NCI-H2196 treated with DMSO at 0.1 percent for 48 hours (cell line): ENCODE results near the gene CNDP2.
"Not testable (repeated sequence)": the region's sequence is repeated elsewhere in the genome, so short reads cannot be mapped to it uniquely, and the experiment has no call there.

Experiments used
- DNase-seq: peaks from one replicate; lab custom pipeline; 2025; ENCODE audit not compliant: unreplicated experiment; lab: John Stamatoyannopoulos, UW

CNDP2 gene

DNA sequence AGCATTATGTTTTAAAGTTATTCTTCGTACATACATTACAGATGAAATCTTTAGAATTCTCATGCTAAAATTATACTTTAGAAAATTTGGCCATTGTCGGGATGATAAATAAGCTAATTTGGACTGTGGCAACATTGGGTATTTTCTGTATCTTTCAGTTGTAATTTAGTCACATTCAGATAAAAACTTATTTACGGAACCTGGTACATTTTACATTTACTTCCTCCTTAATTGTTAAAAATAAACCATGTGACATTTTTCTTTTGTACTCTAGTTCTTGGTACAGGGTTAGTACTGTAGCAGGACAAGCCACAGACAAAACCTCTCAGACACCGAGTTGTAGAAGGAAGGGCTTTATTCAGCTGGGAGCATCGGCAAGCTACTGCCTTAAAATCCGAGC is 4.2 kb downstream of the CNDP2 start:
- no peak for DNase-seq

DNA sequence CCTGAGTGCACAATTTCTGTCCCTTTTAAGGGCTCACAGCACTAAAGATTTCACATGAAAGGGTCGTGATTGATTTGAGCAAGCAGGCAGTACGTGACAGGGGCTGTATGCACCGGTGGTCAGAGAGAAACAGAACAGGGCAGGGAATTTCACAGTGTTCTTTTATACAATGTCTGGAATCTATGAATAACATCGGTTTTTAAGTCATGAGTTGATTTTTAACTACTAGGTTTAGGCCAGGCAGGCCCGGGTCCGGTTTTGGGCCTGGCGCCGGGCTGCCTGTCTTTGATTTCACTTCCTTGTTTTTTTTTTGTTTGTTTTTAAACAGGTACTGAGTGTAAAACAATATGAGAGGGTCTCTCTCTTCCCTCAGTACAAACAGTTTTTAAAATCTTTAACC is 4.6 kb downstream of the CNDP2 start:
- not testable (repeated sequence) for DNase-seq

DNA sequence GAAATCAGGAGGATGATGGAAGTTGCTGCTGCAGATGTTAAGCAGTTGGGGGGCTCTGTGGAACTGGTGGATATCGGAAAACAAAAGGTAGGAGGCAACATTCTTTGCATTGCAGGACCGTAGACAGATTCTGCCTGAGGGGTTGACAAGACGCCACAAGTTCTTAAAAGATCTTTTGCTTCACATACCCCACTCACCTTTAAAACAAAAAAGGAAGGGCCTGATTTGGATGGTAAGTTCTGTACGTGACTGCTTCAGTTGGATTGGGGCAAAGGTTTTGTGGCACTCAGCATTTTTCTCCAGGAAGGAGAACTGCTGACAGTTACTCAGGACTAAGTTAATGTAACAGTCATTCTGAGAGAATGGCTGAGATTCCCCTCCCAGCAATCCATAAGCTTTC is 5.2 kb downstream of the CNDP2 start:
- DNase-seq = no peak

DNA sequence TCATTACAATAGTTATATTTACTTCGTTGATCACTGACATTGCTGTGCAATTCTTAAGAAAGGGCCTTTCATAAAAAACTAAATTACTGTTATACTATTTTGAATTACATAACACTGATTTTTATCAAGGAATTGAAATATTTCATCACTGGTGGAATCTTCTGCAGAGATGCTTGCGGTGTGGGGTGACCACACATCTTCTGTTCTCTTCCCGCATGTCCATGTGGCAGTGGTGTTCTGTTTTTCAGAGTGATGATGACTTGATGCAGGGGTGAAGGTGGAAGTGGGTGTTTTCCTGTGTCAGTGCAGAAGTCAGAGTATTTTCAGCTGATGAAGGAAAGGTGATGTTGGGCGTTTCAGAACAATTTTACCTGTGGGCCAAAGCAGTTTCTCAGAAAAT is 7.0 kb downstream of the CNDP2 start:
- no peak for DNase-seq

DNA sequence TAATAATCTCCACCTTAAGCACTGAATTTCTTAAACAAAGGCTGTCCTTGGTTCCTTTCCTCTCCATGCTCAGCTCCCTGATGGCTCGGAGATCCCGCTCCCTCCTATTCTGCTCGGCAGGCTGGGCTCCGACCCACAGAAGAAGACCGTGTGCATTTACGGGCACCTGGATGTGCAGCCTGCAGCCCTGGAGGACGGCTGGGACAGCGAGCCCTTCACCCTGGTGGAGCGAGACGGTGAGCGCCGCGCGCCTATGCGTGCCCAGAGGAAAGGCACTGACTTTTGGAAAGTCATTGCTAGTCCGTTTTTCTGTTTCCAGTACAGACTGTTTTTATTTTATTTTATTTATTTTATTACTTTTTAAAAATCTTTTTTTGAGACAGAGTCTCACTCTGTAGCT is 9.6 kb downstream of the CNDP2 start:
- DNase-seq = no peak

DNA sequence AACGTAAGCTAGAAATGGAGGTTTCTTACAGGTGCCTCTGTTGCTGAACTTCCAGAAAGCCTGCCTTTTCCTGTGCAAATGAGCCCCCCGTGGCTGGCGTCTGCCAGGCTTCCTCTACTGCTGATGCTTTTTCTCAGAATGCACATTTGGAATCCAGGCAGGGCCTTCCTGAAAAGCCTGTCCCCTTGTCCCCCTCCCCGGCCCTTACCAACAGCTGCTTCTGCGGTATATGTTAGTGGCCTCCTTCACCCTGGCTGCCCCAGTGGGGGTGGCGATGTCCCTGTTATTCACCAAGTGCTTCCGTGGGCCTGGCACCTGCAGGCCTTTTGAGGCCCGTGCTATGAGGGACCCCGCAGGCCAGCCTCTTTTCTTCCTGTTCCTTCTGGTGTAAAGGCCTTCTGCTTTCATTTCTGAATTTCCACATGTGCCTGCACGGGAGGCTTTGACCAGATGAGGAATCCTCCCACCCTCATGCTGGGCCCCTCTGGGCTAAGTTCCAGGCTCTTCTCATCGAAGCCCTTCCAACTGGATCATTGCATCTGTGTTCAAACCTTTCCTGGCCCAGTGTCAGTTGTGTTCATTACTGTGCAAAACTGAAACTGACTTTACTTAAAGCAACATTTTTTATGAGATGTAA is 10.4 kb downstream of the CNDP2 start:
- no peak for DNase-seq

DNA sequence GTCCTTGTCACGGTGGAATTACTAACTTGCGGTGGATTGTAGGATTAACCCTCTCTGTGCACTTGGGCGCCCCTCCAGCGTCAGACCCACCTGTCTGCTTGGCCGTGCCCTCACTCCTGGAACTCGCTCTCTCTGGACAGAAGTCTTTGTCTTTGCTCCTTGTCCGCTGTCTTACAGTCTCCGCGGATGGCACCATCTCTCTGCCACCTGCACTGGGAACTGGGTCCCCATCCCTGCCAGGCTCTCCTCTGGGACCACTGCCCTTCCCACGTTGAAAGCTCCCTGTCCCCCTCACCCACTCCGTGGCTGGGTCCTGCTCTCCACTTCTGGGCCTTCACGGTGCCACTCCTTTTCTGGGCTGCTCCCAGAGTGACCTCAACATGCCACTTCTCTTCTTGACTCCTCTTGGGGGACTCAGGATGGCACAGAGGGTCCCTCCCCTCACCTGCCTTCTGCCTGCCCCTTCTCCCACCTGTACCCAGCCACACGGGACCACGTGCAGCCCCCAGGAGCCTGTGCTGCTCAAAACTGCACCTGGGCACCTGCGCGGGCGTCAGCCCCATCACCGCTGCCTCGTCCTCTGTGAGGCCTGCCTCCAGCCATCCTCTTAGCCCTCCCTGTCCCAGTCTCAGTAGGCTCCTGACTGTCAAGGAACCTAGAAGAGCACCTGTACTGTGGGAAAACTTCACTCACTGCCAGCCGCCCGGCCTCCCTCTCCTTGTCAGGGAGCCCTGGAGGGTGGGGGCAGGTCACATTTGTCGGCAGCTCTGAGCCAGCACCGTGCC is 11.1 kb downstream of the CNDP2 start:
- no peak for DNase-seq

DNA sequence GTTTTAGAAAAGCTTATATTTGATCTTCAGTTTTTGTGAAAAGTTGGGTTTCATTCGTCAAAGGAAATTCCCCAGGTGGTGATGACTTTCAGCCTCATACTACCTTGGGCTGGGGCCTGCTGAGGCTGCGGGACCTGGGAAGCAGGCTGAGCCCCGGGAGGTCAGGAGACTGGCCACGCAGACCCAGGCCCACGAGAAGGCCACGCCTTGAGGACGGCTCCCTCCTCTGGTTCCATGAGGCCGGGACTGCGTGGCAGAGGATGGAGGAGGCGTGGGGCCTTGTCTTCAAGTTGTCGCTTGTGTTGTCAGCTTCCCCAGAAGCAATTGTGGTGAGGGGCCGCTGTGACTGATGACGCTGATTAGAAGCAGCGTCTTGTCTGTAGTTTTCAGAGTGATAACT is 11.8 kb downstream of the CNDP2 start:
- no peak for DNase-seq

DNA sequence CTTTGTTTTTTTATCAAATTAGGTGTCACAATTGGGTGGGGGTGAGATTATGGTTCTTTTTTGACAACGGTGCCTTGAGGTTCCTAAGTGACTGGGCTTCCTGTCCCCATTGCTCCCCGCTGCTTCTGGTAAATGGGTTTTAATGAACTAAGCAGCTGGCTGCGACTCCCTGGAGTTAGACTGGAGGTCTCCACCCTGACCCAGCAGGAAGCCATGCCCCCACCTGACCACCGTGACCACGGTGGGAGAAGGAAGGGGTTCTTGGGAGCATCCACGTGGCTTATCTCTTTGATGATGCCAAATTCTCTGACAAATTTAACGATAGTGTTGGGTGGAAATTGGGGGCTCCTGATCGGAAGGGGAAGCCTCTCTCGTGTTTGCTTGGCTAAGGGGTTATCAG is 12.2 kb downstream of the CNDP2 start:
- DNase-seq = no peak

DNA sequence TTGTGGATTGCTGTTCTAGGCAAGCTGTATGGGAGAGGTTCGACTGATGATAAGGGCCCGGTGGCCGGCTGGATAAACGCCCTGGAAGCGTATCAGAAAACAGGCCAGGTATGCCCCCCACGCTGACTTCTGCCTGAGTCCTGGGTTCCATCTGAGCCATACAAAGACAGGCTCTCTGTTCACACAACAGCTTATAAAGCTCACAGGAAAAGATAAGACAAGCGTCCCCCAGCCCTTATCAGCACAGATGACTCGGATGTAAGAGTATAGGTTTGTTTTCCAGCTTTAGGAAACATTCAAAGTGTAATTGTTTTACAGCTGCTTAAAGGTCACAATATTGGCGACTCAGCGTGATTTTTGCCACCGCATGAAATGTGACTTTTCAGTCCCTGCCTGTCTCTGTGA is 12.7 kb downstream of the CNDP2 start:
- no peak for DNase-seq

DNA sequence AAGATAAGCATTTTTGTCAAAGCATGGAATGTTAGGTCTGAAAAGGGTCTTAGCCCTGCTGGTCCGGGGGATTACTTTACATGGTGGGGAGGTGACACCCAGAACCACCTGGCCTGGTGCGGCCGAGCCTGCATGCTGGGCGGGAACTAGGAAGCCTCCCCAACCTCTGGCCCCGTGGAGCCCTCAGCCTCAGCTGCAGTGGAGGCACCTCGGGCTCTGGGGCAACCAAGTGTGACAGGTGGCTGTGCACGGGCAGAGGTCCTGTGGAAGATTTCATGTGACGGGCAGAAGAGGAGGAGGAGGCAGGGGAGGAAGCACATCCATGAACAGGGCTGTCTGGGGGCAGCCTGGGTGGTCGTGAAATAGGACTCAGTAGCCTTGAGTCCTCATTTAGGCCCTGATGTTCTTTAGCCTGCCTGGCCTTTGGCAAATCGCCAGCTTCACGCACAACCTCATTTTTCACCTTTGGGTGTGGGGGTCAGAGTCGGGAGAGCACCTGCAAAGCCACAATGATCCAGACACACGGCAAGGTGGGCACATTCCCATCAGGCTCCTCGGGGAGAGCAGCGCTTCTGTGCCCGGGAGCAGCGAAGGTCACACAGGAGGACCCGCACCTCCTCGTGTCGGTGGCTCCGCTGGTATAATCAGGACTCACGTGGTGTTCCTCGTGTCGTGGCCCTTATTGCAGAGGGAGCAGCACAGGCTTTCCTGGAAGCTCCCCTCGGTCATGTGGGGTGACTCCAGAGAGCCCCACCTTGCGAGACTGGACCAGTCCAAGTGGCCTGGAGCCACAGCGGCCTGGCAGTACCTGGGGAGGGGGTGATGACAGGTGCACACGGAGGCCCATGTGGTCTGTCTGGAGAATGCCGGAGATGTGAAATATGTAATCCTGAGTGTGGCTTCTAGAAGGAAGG is 13.9 kb downstream of the CNDP2 start:
- no peak for DNase-seq

DNA sequence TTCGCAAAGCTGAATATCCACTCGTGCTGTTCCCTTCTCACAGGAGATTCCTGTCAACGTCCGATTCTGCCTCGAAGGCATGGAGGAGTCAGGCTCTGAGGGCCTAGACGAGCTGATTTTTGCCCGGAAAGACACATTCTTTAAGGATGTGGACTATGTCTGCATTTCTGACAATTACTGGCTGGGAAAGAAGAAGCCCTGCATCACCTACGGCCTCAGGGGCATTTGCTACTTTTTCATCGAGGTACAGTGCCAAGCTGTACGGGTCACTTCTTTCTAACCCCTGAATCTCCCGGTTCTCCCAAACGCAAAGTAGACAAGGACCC is 14.6 kb downstream of the CNDP2 start:
- no peak for DNase-seq

DNA sequence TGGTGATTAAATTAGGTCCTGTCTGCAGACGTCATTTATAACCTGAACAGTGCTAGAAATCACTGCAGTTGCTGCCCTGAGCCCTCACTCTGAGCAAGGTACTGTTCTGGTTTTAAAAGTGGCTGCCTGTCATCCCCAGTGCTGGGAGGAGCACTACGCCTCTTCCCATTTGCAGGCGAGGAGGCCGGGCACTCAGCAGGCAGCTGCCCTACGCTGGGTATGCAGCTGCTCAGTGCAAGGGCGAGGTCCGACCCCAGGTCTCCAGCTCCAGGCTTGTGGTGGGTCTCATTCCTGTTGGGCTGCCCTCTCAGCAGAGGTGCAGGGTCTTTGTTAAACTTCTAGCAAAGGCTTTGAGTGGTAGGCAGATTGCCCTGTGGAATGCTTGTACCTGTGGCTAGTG is 15.7 kb downstream of the CNDP2 start:
- no peak for DNase-seq

DNA sequence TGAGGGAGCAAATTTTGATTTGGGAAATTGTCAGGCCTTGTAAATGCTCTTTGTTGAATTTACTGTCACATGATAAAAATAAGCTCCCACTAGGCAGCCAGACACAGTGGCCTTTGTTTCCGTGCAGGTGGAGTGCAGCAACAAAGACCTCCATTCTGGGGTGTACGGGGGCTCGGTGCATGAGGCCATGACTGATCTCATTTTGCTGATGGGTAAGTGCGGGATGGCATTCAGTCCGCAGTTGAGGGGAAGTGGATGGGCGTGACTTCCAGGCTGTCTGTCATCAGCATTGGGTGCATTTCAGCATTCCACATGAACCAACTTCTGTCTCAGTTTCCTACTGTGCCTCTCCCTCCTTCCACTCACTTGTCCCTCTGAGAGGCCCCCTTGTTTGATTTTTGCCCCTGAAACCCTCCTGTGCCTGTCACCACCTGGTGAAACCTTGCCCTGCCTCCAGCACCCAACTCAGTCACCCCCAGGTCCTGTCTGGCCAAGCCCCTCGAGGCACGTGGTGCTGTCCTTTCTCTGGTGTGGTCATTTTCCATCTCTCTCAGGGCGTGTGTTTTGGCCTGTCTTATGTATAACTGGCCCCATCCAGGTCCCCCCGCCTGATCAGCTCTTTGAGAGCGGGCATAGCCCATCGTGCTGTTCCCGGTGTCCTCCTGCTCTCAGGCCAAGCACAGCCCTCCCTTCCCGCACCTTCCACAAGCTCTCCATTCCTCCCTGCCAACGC is 16.3 kb downstream of the CNDP2 start:
- DNase-seq = no peak

DNA sequence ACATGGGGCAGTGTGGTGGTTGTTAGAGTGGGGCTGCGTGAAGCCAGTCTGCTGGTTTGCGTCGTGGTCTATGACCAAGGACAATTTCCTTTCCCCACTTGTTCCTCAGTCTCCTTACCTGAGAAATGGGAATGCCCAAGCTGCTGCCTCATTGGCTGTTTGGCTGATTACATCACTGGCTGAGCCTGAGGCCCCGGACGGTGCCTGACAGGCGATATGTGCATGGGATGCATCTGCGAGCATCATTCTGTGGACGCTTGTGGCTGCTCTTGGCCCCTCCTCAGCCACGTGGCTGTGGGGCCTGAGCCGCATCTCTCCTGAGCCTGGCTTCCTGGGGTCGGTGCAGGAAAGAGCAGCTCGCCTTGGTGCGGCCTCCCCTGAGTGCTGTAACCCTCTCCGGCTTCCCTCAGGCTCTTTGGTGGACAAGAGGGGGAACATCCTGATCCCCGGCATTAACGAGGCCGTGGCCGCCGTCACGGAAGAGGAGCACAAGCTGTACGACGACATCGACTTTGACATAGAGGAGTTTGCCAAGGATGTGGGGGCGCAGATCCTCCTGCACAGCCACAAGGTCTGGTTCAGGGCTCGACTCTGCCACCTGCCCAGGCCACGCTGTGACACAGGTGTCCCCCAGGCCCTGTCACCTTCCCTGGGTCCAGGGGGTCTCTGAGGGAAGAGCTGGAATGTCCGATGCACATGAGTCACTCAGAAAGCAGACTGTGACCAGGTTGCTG is 17.2 kb downstream of the CNDP2 start:
- DNase-seq = no peak

DNA sequence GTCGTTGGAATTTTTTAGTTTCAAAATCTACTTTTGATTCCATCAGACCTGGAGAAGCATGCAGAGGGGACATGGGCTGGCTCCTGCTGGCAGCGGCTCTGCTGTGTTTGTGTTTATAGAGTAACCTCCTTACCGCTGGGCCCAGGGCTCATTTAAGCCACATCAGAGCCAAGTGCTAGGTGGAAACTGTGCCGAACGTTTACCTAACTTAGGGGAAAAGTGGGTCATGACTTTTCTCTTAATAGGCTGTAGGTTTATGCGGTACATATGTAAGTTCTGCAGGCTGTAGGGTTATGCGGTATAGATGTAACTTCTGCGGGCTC is 17.7 kb downstream of the CNDP2 start:
- no peak for DNase-seq

DNA sequence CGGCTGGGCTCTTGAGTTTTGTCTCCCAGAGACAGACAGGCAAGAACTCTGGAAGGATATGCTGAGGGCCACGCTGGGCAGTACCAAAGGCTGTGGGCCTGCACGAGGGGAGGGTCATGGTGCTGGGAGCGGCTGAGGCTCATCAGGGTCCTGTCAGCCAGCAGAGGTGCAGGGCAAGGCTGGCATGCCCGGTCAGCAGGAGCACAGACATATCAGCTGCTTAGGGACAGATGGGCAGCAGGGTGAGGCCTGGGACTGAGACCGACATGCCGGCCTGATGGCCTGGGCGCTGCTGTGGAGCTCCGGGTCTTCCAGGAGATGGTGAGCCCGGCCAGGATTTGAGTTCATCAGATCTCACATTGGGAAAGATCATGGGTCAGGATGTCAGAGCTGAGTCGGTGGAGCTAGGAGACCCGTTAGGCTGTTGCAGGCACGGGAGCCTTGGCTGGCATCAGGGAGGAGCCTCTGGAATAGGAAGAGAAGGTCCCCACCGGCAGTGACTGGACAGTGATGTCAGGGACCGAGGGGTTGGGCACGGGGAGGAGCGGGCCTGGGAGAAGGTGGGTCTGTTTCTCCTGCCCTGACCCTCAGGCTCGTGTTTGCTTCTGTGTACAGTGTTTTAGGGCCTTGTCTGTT is 18.8 kb downstream of the CNDP2 start:
- no peak for DNase-seq

DNA sequence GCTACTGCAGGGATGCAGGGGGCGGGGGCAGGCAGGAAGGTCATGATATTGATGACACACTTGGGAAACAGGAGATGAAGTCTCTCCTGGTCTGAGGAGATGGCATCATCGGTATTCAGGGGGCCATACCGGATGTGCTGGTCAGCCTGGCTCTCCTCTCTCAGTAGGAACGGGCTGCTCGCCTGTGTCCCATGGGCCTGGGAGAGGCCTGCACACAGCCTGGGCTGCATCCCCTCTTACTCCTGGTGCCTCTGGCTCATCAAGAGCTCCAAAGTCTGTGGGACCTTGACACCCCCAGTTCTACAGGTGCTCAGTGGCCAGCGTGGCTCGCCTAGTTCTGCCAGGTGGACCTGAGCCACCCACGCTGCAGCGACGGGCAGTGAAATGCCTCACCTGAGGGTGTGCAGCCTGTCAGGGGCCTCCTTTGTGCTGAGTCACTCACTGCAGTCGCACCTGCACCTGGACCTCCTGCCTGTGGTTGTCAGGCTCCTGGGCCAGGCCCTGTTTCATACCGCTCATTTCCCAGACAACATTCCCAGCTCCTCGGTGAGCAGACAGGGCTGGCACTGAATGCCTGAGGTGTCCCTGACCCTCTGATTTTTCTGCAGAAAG is 19.6 kb downstream of the CNDP2 start:
- DNase-seq = no peak

DNA sequence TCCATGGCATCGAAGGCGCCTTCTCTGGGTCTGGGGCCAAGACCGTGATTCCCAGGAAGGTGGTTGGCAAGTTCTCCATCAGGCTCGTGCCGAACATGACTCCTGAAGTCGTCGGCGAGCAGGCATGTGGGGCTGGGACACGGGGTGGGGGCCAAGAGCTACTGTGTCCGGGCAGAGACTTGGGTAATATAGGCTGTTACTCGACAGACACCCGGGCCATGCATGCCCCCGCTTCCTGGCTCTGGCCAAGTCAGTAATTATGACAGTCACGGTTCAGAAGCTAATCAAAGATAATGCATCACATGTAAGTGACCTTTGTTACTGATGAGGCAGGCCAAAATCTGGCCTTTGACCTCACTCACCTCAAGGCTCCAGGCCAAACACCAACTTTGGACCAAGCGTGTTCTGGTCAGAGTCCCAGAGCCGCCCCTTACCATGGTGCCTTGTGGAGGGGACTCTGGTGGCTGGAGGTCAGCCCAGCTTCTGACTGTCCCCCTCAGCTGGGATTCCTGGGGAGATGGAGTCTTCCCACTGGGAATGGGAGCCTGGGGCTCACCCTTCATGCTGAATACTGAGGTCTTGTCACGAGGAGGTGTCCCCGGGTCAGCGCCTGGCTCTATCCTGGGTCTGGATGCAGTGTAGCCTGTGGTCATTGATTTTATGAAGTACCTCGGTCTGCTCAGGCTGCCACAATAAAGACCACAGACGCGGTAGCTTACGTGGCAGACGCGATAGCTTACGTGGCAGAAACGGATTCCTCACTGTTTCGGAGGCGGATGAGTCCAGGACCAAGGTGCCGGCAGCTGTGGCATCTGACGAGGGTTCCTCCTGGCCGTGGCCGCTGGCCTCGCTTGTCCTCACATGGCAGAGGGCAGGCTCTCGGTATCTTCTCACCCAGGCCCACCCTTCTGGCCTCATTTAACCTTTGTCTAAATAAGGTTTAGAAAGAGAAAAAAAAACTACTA is 20.4 kb downstream of the CNDP2 start:
- no peak for DNase-seq
